HEK293T (cell line): Measurements from ENCODE around the gene ESCO1.

Experiments used
- CTCF ChIA-PET: fragments of 350-600 bp; formaldehyde crosslinking; extraction: SDS; loops from one replicate; lab custom pipeline; 2021; ENCODE audit warnings: antibody characterized with exemption, inconsistent platforms; lab: Yijun Ruan, JAX
- POLR2A ChIA-PET: fragments of 350-600 bp; formaldehyde crosslinking; extraction: SDS; loops from one replicate; lab custom pipeline; 2020; ENCODE audit warnings: antibody characterized with exemption, inconsistent platforms; lab: Yijun Ruan, JAX
- DNase-seq: peaks from one replicate; pipeline ENCODE4 v3.0.0; 2012; ENCODE audit warnings: mixed read lengths; ENCODE audit errors: extremely low spot score
- ARNT ChIP-seq: fragments of 450-650 bp; IDR thresholded peaks from 2 replicates; pipeline ENCODE4 v1.6.1; 2017; ENCODE audit warnings: mild to moderate bottlenecking
- BHLHE40 ChIP-seq: fragments of 450-650 bp; IDR thresholded peaks from 2 replicates; pipeline ENCODE4 v1.6.1; 2016; ENCODE audit warnings: mild to moderate bottlenecking, moderate library complexity, borderline replicate concordance
- CTBP1 ChIP-seq: fragments of 450-650 bp; IDR thresholded peaks from 2 replicates; pipeline ENCODE4 v1.6.1; 2016; ENCODE audit warnings: borderline replicate concordance
- ELF4 ChIP-seq: fragments of 450-650 bp; IDR thresholded peaks from 2 replicates; pipeline ENCODE4 v1.6.1; 2017; ENCODE audit warnings: antibody characterized with exemption
- FOXA1 ChIP-seq: fragments of 450-650 bp; IDR thresholded peaks from 2 replicates; pipeline ENCODE4 v1.6.1; 2016; ENCODE audit warnings: mild to moderate bottlenecking
- FOXK2 ChIP-seq: fragments of 450-650 bp; IDR thresholded peaks from 2 replicates; pipeline ENCODE4 v1.6.1; 2016; ENCODE audit warnings: mild to moderate bottlenecking
- FOXM1 ChIP-seq: fragments of 450-650 bp; IDR thresholded peaks from 2 replicates; pipeline ENCODE4 v1.6.1; 2017; ENCODE audit warnings: mild to moderate bottlenecking, borderline replicate concordance
- HDGF ChIP-seq: fragments of 450-650 bp; IDR thresholded peaks from 2 replicates; pipeline ENCODE4 v1.6.1; 2017; ENCODE audit warnings: antibody characterized with exemption, borderline replicate concordance
- L3MBTL2 ChIP-seq: fragments of 450-650 bp; conservative IDR thresholded peaks from 2 replicates; pipeline ENCODE4 v1.6.1; 2016; ENCODE audit warnings: mild to moderate bottlenecking
- LEF1 ChIP-seq: fragments of 450-650 bp; IDR thresholded peaks from 2 replicates; pipeline ENCODE4 v1.6.1; 2017; ENCODE audit warnings: mild to moderate bottlenecking, borderline replicate concordance
- NFRKB ChIP-seq: fragments of 450-650 bp; IDR thresholded peaks from 2 replicates; pipeline ENCODE4 v1.6.1; 2016; ENCODE audit warnings: mild to moderate bottlenecking, moderate library complexity
- SP1 ChIP-seq: fragments of 450-650 bp; IDR thresholded peaks from 2 replicates; pipeline ENCODE4 v1.6.1; 2017
- SUZ12 ChIP-seq: fragments of 450-650 bp; IDR thresholded peaks from 2 replicates; pipeline ENCODE4 v1.6.1; 2016; ENCODE audit warnings: mild to moderate bottlenecking
- TARDBP ChIP-seq: fragments of 450-650 bp; IDR thresholded peaks from 2 replicates; pipeline ENCODE4 v1.6.1; 2016
- ZNF384 ChIP-seq: fragments of 450-650 bp; IDR thresholded peaks from 2 replicates; pipeline ENCODE4 v1.6.1; 2016
- TF ChIP-seq, protein P1 (sequence below): fragments of 450-650 bp; IDR thresholded peaks from 2 replicates; pipeline ENCODE4 v1.6.1; 2016

ESCO1 gene

DNA sequence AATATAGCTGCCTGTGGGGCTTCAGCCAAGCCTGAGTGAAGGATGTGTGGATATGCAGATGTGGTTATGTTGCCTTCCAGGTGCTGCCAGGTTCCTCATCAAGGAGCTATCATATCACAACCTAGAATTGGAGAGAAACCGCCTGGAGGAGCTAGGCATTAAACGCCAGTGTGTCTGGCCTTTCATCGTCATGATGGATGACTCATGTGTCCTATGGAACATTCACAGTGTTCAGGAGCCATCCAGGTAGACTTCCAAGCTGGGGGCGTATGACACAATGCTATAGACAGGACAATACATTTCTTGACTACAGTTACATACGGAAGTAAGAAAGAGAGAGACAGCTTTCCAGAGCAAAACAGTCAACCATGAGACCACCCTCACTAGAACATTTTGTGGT, 86.8 kb downstream of the ESCO1 start:
- CTCF ChIA-PET = no interaction called here
- DNase-seq = no peak
- POLR2A ChIA-PET = no interaction called here
- no peak for TF ChIP-seq HDGF
- TF ChIP-seq, protein P1, sequence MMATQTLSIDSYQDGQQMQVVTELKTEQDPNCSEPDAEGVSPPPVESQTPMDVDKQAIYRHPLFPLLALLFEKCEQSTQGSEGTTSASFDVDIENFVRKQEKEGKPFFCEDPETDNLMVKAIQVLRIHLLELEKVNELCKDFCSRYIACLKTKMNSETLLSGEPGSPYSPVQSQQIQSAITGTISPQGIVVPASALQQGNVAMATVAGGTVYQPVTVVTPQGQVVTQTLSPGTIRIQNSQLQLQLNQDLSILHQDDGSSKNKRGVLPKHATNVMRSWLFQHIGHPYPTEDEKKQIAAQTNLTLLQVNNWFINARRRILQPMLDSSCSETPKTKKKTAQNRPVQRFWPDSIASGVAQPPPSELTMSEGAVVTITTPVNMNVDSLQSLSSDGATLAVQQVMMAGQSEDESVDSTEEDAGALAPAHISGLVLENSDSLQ = no peak
- no peak for TF ChIP-seq BHLHE40
- no peak for TF ChIP-seq FOXA1
- TF ChIP-seq SUZ12 = no peak
- no peak for TF ChIP-seq LEF1
- TF ChIP-seq ELF4 = no peak
- no peak for TF ChIP-seq L3MBTL2
- TF ChIP-seq SP1 = no peak
- TF ChIP-seq ARNT = no peak
- TF ChIP-seq CTBP1 = no peak
- TF ChIP-seq FOXM1 = no peak
- TF ChIP-seq FOXK2 = no peak
- TF ChIP-seq ZNF384 = no peak
- TF ChIP-seq NFRKB = no peak
- no peak for TF ChIP-seq TARDBP

DNA sequence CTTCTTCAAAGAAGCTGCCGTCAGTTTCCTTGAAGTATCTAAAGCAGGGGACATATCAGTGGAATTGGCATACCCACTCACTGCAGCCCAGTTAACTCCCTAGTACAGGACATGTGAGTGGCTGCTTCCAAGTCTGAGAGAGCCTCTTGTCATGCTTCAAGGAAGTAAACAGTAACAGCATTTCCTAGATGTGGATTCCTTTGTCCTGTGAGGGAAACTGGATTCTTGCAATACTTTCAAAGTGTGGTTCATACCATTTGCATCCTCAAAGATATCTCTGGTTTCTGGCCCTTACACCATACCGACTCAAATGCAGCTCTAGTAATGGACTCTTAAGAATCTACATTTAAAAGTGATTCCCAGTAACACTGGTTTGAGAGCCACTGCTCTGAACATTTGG, 87.2 kb downstream of the ESCO1 start:
- no peak for DNase-seq
- TF ChIP-seq L3MBTL2 (no peak), ZNF384 (no peak), FOXK2 (no peak), CTBP1 (no peak), ELF4 (no peak), SP1 (no peak), FOXM1 (no peak), FOXA1 (no peak)
- TF ChIP-seq, protein P1 = no peak
- ChIA-PET CTCF (no interaction called here), POLR2A (no interaction called here)

DNA sequence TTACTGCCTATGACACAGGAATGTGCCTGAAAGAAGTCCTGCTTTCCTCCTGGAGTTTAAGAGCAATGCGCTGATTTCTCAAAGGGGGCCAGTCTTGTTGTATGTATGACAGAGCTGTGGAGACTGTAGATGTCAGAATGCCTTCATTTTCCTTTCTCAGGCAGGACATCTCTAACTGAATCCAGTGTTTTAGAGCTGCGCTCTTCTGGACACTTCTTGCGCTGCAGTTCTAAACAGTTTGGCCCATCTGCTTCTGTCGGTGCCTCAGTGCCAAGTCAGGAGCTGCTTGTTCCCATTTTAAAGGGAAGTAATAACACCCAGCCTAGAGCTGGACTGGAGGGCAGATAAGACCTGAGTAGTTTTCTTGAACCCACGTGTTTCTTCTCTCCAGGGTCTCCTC, 91.4 kb downstream of the ESCO1 start:
- TF ChIP-seq FOXK2 = no peak
- no peak for TF ChIP-seq FOXM1
- no peak for TF ChIP-seq LEF1
- TF ChIP-seq, protein P1 = no peak
- no peak for TF ChIP-seq FOXA1
- TF ChIP-seq CTBP1 = no peak
- no peak for TF ChIP-seq ARNT
- TF ChIP-seq BHLHE40 = no peak
- no peak for TF ChIP-seq TARDBP
- TF ChIP-seq HDGF = no peak
- no peak for TF ChIP-seq SP1
- no peak for TF ChIP-seq ELF4
- TF ChIP-seq SUZ12 = no peak
- TF ChIP-seq L3MBTL2 = no peak
- no peak for TF ChIP-seq NFRKB
- POLR2A ChIA-PET = no interaction called here

DNA sequence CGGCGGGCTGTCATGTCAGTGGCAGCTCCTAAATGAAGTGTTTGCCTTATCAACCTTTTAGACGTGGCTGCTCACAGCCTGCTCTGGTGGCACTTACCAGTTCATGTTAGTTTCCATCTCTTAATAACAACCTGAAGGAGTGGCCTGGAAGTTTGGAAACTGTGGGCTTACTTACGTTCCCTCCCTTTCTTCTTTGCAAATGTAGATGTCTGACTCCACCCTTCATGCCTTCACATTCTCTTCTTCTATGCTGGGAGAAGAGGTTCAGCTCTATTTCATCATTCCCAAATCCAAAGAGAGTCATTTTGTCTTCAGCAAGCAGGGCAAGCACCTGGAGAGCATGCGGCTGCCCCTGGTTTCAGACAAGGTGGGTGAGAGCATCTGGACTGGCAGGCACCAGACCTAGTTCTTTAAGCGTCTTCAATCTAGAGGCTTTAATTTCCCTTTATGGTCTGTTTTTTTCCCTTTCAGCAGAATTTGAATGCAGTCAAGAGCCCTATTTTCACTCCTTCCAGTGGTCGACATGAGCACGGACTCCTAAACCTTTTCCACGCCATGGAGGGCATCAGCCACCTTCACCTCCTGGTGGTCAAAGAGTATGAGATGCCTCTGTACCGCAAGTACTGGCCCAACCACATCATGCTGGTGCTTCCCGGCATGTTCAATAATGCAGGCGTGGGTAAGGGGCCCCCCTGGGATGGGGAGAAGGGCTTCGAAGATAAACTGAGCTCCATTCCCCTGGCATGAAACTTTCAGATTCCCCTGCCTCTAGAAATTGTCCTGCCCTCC, 92.4 kb downstream of the ESCO1 start:
- POLR2A ChIA-PET = no interaction called here
- DNase-seq = no peak

More for the DNA sequence above, 91.4 kb downstream of the ESCO1 start:
- CTCF ChIA-PET = interaction anchor here (0.6 kb wide), 1 partner anchor 10 kb away, joined by 3 read pairs; no protein-coding TSS in a partner anchor
- no peak for DNase-seq

DNA sequence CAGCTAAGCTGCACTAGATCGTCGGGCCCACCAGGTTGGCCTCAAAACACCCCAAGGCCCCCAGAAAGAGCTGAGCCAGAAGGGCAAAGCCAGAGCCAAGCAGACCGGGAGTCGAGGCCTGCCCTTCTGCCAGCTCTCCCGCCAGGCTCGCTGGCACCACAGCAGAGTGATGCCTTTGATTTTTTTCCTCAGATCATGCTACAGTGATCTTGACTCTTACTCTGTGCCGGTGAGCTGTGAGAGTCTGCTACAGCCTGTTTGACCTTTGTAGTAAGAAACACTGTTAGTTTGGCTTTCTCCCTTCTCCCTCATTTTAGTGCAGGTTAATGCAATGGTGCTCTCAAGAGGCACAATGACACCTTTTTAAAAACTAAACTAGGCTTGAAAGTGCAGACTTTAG, 97.8 kb downstream of the ESCO1 start:
- ChIA-PET POLR2A (no interaction called here), CTCF (interaction anchor here (2.9 kb wide), 1 partner anchor 14 kb away, joined by 11 read pairs; no protein-coding TSS in a partner anchor)

More for the DNA sequence above, 92.4 kb downstream of the ESCO1 start:
- TF ChIP-seq BHLHE40 (no peak), HDGF (no peak), SUZ12 (no peak), ELF4 (no peak), FOXM1 (no peak), SP1 (no peak), LEF1 (no peak), FOXK2 (no peak), TARDBP (no peak), ARNT (no peak), ZNF384 (no peak), L3MBTL2 (no peak), FOXA1 (no peak), NFRKB (no peak), CTBP1 (no peak)
- TF ChIP-seq, protein P1 = no peak
- CTCF ChIA-PET = interaction anchor here (0.6 kb wide), 1 partner anchor 10 kb away, joined by 3 read pairs; no protein-coding TSS in a partner anchor

More for the DNA sequence above, 97.8 kb downstream of the ESCO1 start:
- TF ChIP-seq NFRKB (no peak), SUZ12 (no peak), ARNT (no peak), LEF1 (no peak), ZNF384 (no peak), FOXA1 (no peak), CTBP1 (no peak), TARDBP (no peak), SP1 (no peak), BHLHE40 (no peak), ELF4 (no peak), L3MBTL2 (no peak)
- TF ChIP-seq, protein P1 = no peak
- no peak for DNase-seq
